Breast epithelium (tissue), 3 donors: ENCODE measurements around the gene XAGE3.
"Not testable (repeated sequence)": the region's sequence is repeated elsewhere in the genome, so short reads cannot be mapped to it uniquely, and the experiment has no call there.

Experiments used
- CTCF ChIP-seq, 3 donors: fragments of 450-650 bp; IDR thresholded peaks; one replicate each; pipeline ENCODE4 v1.5.1; 2016 to 2017; ENCODE audit warnings: antibody characterized with exemption in 3 of 3, mild to moderate bottlenecking in 3 of 3, moderate library complexity in 3 of 3
- POLR2A ChIP-seq: fragments of 450-650 bp; IDR thresholded peaks from one replicate; pipeline ENCODE4 v1.6.1; 2016; ENCODE audit warnings: antibody characterized with exemption, mild to moderate bottlenecking, moderate library complexity
- POLR2AphosphoS5 ChIP-seq, 3 donors: sonication (generic); formaldehyde crosslinking; IDR thresholded peaks; one replicate each; pipeline ENCODE4 v1.6.1; 2017; ENCODE audit warnings: antibody characterized with exemption in 3 of 3

DNA sequence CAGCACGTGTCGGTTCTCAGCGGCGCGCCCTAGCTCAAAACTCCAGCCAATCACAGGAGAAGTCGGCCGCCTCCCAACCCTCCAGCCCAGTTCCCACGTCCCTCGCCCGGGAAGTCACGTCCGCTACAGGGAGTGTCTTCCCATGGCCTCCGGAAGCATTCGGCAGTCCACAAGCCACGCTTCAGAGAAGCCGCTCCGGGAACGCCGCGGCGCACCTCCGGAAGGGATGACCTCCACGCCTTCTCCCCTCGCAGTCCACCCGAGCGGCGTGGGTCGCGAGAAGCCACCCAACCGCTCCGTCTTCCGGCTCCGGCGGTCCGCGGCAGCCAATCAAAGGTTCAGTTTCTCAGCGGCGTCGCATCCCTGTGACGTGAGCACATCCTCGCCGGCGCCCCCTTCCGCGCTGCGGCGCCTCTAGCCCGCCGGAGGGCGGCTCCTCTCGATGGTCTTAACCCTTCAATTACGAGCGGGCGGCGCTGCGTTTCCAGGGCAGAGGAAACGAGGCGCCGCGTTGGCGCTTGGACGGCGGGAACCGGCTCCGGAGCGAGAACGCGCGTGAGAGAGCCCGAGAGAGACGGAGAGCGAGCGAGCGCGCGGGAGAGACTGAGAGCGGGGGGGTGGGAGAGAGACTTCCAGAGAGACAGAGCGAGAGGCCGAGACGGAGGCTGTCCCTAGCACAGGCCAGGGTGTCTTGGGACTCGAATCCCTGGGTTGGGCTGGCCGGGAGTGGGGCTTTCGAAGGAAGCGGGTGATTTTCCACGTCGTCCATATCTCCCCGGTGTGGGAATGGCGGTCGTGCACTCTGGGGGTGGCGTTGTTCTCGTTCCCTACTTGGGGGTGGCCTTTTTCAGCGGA is 29.2 kb upstream of the XAGE3 start, which contains the start of gene FAM156B:
- TF ChIP-seq POLR2A; CTCF (IDR thresholded peaks at IDR 0.05); POLR2AphosphoS5 (IDR thresholded peaks at IDR 0.05): not testable (repeated sequence)
